Keratinocyte (primary cell): ENCODE measurements around the gene CNOT4.

Experiments
- EZH2 ChIP-seq: IDR thresholded peaks from one replicate; pipeline ENCODE4 v1.6.1; 2012; ENCODE audit warnings: inconsistent platforms, mild to moderate bottlenecking, low read length, moderate library complexity
- TF ChIP-seq, protein P1 (sequence below), 3 experiments: IDR thresholded peaks in 1 of 3; conservative IDR thresholded peaks in 1 of 3; optimal IDR thresholded peaks in 1 of 3; 2 replicates in 2 of 3; 3 replicates in 1 of 3; pipeline versions ENCODE3 to v1.5.1; 2011; ENCODE audit warnings: low read length in 3 of 3, mild to moderate bottlenecking in 3 of 3, moderate library complexity in 2 of 3, control low read depth in 1 of 3, inconsistent platforms in 1 of 3; ENCODE audit not compliant: insufficient read depth in 2 of 3; ENCODE audit errors: extremely low read depth in 1 of 3

DNA sequence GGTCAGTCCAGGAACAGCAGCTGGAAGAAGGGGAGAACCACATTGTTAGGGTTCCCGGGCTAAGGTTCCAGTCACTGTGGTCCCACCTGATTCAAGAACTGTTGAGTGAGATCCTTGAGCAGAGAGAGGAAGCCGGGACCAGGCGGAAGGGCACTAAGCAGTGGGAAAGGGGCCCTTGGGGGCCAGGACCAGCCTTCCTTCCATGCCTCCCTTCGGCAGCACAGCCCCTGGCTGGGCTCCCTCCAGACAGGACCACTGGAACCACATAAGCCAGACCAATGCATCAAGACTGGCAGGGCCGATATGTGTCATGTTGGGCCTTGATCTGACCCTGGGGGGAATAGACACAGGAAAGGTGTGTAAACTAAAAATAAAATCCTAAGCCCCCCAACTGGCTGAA lies 172.4 kb downstream of the CNOT4 start:
- TF ChIP-seq, protein P1, sequence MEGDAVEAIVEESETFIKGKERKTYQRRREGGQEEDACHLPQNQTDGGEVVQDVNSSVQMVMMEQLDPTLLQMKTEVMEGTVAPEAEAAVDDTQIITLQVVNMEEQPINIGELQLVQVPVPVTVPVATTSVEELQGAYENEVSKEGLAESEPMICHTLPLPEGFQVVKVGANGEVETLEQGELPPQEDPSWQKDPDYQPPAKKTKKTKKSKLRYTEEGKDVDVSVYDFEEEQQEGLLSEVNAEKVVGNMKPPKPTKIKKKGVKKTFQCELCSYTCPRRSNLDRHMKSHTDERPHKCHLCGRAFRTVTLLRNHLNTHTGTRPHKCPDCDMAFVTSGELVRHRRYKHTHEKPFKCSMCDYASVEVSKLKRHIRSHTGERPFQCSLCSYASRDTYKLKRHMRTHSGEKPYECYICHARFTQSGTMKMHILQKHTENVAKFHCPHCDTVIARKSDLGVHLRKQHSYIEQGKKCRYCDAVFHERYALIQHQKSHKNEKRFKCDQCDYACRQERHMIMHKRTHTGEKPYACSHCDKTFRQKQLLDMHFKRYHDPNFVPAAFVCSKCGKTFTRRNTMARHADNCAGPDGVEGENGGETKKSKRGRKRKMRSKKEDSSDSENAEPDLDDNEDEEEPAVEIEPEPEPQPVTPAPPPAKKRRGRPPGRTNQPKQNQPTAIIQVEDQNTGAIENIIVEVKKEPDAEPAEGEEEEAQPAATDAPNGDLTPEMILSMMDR (optimal IDR thresholded peaks at IDR 0.05 in 1 of 3, IDR thresholded peaks at IDR 0.05 in 1 of 3, conservative IDR thresholded peaks at IDR 0.05 in 1 of 3; ENCODE audit: extremely low read depth in 1 of 3, insufficient read depth in 2 of 3, low read length in 3 of 3), result no peak
- no peak for TF ChIP-seq EZH2
